HG02885 (cell line): ENCODE results near the gene NDUFV3.
A peak's percentile ranks its signal among the peaks of the same experiment; 100 is the strongest.
"Not testable (repeated sequence)": the region's sequence is repeated elsewhere in the genome, so short reads cannot be mapped to it uniquely, and the experiment has no call there.

Experiments used
- ATAC-seq: cut with Tn5 transposase; IDR thresholded peaks from one replicate; pipeline ENCODE4 v1.9.1; 2021; ENCODE audit warnings: mild to moderate bottlenecking; ENCODE audit not compliant: unreplicated experiment, poor library complexity

NDUFV3 gene

GRCh38 chr21:42878993-42879787 is 13.9 kb upstream of the NDUFV3 start, which contains the start of gene WDR4:
Gene WDR4, minus strand, starts transcription at chr21:42879539. Its CDS starts 44 bp downstream, at chr21:42879495.
- peak; percentile 87 for ATAC-seq

- no peak for ATAC-seq
These were observed 12.8 kb upstream of the NDUFV3 start for GRCh38 chr21:42880352-42880751.

GRCh38 chr21:42883921-42884320 is 9.2 kb upstream of the NDUFV3 start:
- no peak for ATAC-seq

- ATAC-seq = no peak
These were observed 5.8 kb upstream of the NDUFV3 start for GRCh38 chr21:42887326-42887725.

- ATAC-seq = no peak
These were observed 553 bp upstream of the NDUFV3 start for GRCh38 chr21:42892582-42892930.

GRCh38 chr21:42900446-42900845 is 7.3 kb downstream of the NDUFV3 start:
- ATAC-seq = no peak

- no peak for ATAC-seq
These were observed 10.7 kb downstream of the NDUFV3 start for GRCh38 chr21:42903817-42904216.

- no peak for ATAC-seq
These were observed 12.1 kb downstream of the NDUFV3 start for GRCh38 chr21:42905195-42905594.

GRCh38 chr21:42906233-42906632 is 13.1 kb downstream of the NDUFV3 start:
- no peak for ATAC-seq

GRCh38 chr21:42908484-42908883 is 15.4 kb downstream of the NDUFV3 start:
- ATAC-seq = not testable (repeated sequence)

GRCh38 chr21:42911920-42912319 is 18.8 kb downstream of the NDUFV3 start:
- ATAC-seq = not testable (repeated sequence)

GRCh38 chr21:42913476-42913875 is 20.4 kb downstream of the NDUFV3 start:
- ATAC-seq = no peak

GRCh38 chr21:42918291-42918690 is 25.2 kb downstream of the NDUFV3 start:
- no peak for ATAC-seq

GRCh38 chr21:42921927-42922326 is 28.8 kb downstream of the NDUFV3 start:
- no peak for ATAC-seq

GRCh38 chr21:42922918-42923317 is 29.8 kb downstream of the NDUFV3 start:
- no peak for ATAC-seq

GRCh38 chr21:42923553-42924432 is 30.7 kb downstream of the NDUFV3 start:
- ATAC-seq = no peak

- no peak for ATAC-seq
These were observed 31.3 kb downstream of the NDUFV3 start for GRCh38 chr21:42924433-42924751.

GRCh38 chr21:42925114-42925926 is 32.2 kb downstream of the NDUFV3 start, which contains the start of gene ERVH48-1:
Gene ERVH48-1, minus strand, starts transcription at chr21:42925630. Its CDS starts 6,624 bp downstream, at chr21:42919006.
- no peak for ATAC-seq

- ATAC-seq = not testable (repeated sequence)
These were observed 34.5 kb downstream of the NDUFV3 start for GRCh38 chr21:42927474-42928200.

- no peak for ATAC-seq
These were observed 36.9 kb downstream of the NDUFV3 start for GRCh38 chr21:42929969-42930368.
